GM18870 (cell line): ENCODE data around the gene TXNDC2.
"Not testable (repeated sequence)": the region's sequence is repeated elsewhere in the genome, so short reads cannot be mapped to it uniquely, and the experiment has no call there.

Experiments used
- ATAC-seq: cut with Tn5 transposase; IDR thresholded peaks from one replicate; pipeline ENCODE4 v1.9.1; 2021; ENCODE audit warnings: moderate library complexity; ENCODE audit not compliant: unreplicated experiment

Gene TXNDC2

DNA sequence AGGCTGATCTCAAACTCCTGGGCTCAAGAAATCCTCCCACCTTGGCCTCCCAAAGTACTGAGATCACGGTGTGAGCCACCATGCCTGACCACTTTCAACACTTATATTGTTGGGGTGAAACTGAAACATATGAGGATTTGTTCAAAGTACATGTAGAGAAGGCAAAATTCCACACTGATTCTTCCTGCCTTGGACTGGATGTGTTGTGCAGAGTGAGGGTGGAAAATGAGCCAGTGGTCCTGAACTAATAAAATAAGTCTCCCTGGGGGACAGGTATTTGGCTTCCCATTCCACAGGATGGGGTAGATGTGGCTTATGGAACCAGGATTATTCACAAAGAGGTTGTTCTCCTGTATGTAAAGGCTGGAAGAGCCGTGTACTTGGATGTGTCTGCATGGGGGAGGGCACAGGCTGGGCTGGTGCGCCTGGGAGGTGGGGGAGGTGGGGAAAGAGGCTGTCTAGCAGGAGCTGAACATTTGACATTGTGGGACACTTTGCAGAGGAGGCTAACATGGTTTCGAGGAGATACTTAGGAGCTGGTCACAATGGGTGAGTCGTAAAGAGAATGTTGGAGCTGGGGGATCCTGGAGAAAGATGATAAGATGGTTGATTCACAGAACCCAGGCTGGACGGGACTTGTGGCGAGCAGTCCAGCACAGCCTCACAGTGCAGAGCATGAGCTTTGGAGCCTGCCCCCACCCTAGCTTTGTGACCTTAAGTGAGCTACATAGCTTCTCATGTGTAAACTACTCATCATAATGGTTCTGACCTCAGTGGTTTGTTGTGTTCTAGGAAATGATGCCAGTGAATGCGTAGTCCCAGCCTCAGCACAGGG, at the start of gene TXNDC2:
Gene TXNDC2, plus strand, starts transcription at position 804 of the 835 bp plus-strand sequence. CDS start 708 bp downstream, outside the sequence.
- ATAC-seq: no peak

DNA sequence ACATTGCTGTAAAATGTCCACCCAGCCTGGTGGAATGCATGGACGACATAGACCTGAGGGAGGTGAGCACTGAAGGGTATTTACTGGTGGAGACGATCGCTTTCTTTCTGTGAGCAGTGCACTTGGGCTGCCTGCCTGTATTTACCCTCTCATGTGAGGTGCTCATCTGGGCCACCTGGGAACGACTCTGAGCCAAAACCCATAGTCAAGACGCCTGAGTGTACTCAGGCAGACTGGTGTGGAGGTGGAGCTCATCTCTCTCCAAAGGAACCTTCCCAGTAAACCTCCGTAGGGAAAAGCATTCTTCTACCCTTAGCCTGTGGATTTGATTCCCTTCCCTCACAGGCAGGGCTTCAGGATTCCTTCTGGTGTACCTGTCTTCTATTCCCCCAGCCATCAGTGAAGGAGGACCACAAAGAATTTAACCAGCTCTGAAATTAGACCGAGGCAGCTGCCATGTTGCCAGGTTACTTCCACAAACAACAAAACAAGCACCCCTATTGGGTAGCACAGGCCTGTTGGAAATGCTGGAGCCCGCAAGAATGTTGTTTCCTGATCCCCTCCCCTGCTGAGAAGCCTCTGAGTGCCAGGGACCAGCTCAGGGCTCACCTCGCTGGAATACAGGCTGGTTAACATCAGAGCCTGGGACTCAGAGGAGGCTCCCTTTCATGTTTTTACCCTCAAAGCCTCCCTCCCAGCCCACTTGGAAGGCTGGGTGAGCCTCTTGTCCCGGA, 47.5 kb upstream of the TXNDC2 start:
- no peak for ATAC-seq

DNA sequence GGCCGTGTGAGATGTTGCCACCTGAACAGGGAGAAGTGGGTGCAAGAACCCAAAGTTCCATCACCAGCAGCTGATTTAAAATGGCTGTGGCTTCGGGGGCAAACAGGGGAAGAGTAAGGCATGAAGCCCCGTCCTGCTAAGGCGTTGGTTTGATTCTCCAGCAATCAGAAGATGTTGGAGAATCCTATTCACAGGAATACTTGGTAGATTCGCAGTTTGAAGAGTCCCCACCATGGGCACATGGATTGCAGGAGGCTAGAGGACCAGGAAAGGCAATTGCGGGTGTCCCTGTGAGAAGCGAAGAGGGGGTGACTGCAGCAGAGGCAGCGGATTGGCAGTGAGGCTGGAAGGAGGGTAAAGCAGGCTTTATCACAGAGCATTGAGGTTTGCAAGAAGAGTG, 46.6 kb upstream of the TXNDC2 start:
- ATAC-seq: no peak

DNA sequence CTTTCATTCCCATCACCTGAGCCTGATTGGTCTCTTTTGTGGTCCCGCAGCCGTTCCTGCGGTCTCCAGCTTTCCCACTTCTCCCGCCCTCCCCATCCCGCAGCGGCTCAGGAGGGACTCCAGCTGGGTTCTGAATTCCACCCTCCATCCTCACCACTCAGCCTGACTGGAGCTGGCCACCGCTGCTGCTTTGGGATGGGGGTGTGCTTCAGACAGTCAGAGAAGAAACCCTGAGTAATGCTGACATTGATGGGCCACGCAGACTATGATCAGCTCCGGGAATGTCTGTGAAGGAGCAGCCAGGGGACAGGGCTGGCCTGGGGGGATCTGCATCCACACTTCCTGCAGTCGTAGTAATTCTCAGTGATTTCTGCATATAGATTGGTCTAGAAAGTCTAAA, 45.9 kb upstream of the TXNDC2 start:
- ATAC-seq: no peak

DNA sequence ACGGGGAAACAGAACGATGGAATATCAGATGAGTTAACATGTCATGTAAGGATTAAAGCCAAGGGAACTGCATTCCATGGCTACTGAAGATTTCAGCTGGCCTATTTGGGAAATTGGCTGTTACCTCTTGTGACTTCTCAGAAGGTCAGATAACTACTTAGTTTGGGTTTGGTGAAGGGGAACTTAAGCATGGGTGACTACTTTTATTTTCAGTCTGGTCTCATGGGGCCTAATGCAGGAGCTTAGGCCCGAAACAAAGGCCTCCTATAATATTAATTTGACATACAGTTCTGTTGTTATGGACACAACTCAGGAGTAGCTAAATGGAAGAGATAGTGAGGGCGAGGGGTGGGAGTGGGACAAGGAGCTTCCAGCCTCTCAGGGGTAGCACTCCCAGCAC, 44.0 kb upstream of the TXNDC2 start:
- no peak for ATAC-seq

DNA sequence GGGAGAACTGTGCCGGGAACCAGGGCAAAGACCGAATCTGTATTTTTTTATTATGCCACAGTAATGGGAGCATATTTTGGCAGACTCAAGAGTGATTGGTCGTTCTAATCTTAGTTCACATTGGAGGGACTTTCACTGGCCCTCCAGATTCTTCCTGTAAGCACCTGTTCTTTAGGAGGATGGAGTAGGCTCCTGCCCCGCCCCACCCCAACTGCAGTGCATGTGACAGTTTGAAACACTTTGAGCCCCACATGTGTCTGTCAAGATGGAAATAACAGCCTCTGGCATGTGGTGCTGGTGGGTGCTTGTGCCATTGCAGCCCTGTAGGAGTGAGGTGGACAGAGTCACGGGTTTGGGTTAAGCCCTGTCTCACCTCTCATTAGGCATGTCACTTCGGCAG, 43.3 kb upstream of the TXNDC2 start:
- ATAC-seq: no peak

DNA sequence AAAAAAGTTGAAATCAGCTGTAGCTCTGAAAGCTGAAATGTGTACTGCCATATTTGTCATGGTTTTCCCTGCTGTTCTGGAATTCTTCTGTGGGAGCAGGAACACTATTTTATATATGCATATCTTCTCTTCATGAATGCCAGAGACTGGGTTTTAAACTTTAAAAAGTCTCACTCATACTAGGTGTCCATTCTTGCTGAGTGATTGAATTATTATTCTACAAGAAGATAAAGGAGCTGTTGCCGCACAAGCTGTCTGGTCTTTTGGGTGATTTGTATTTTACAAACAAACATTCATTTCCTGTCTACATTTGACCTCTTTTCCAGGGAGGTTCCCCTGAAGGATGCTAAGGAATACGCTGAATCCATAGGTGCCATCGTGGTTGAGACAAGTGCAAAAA, 40.5 kb upstream of the TXNDC2 start:
- ATAC-seq: no peak

DNA sequence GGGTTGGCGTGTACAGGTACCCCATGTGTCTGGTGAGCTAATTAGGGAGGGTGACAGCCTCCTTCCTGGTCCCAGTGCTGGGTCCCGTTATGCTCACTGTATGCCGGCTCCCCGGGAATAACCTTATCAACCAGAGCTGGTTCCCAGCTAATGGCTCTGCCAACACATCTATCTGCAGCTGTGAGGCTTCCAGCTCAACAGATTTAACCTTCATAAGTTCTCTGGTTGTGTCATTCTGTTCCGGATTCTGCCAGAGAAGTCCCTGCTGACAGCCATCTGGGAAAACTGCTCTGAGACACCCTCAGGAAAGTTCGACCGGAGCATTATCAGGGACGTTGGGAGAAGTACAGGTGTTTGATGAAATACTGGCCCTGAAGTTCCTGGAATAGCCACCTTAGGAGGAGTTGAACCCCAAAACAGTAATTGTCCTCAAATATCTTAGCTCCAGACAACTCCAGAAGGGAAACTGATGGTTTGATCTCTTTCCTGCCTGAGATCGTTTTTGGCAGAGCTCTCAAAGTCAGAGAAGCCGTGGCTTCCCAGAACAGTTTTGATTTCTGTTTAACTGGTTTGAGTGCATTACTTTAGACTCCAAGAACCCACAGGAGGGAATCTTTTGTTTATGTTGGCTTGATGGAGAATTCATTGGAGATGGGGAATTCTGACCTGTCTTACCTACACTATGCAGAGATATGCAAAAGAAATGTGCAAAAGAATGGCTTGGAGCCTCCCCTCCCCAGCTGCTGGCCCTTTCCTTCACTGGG, 39.4 kb upstream of the TXNDC2 start:
- no peak for ATAC-seq

DNA sequence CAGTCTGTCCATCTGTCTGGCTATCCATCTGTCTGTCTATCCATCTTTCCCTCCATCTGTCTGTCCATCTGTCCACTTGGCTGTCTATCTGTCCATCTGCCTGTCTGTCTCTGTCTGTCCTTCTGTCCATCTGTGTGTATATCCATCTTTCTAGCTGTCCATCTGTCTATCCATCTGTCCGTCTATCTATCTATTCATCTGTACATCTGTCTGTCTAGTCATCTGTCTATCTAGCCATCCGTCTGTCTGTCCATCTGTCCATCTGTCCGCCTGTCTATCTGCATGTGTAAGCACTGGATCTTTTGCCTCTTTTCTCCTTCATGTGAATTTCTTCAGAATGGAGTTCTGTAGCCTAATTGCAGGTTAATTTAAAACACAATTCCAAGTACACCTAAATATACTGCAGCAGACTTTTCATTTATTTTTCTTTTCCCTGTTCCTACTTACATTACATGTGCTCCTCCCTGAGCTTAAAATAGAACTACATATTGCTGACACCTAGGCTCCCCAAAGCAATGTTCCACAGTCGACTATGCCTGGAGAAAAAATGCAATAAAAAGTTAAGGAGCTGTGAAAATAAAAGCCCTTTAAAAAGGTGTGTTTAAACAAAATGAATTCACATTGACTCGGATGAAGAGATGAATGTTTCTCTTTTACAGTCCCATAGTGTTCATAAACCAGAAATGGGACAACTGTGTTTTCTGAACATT, 37.4 kb upstream of the TXNDC2 start:
- no peak for ATAC-seq

DNA sequence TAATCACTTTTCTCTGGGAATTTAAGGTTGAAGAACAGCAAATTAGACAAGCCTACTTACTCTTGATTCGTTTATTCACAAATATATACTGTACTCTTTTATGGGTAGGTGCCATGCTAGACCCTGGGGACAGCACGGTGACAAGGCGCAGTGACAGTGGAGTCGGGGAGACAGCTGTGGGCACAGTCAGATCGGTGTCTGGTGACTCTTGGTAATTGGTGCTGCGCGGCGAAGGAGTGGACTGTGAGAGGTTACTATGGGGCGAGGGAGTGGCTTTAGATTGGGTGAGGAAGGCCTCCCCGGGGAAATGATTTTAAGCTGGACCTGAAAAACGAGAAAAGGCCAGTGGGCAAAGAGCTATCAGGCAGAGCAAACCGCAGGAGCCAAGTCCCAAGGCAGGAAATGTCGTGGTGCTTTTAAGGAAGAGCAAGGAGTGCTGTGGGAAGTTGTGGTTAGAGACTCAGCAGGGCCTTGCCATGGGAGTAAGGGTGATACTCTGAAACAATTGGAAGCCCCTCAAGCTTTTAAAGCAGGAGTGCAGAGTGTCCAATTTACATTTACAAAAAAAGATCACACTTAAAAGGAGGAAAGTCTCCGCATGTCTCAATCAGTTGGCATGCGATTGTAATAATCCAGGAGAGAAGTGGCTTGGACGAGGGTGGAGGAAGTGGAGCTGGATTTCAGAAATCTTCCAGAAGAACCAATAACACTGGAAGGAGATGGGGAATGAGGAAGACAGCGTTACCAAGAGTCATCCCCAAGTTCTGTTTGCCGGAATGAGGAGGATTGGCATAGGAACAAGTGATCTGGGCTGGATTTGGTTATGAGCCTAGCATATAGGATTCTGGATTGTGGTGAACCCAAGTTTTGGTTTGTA, 36.1 kb upstream of the TXNDC2 start:
- ATAC-seq: no peak

DNA sequence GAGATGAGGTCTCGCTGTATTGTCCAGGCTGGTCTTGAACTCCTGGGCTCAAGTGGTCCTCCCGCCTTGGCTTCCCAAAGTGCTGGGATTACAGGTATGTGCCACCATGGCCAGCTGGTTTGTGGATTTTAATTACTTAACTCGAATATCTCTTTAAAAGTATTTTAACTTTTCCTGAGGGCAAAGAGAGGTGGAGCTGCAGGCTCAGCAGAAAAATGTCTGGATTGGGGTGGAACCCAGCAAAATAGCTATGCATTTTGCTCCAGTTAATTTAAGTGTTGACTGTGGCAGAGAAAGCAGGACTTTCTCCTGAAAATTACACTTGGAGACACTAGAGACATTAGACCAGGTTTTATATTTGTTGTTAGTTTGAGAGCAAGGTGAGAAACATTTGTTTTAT, 35.5 kb upstream of the TXNDC2 start:
- ATAC-seq: no peak

DNA sequence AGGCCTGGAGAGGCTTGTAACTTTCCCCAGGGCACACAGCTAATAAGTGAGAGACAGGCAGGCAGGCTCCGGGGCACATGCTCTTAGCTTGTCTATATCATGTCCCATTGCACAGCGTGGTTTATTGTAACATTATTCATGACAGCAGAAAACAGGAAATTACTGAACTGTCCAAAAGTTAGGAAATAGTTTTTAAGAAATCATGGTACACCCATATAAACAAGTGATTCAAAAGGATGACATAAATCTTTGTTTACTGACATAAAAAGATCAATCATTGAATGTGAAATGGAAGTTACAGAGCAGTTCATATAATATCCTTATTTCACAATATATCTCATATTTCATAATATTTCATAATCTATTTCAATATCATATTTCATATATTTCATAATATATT, 34.3 kb upstream of the TXNDC2 start:
- ATAC-seq: no peak

DNA sequence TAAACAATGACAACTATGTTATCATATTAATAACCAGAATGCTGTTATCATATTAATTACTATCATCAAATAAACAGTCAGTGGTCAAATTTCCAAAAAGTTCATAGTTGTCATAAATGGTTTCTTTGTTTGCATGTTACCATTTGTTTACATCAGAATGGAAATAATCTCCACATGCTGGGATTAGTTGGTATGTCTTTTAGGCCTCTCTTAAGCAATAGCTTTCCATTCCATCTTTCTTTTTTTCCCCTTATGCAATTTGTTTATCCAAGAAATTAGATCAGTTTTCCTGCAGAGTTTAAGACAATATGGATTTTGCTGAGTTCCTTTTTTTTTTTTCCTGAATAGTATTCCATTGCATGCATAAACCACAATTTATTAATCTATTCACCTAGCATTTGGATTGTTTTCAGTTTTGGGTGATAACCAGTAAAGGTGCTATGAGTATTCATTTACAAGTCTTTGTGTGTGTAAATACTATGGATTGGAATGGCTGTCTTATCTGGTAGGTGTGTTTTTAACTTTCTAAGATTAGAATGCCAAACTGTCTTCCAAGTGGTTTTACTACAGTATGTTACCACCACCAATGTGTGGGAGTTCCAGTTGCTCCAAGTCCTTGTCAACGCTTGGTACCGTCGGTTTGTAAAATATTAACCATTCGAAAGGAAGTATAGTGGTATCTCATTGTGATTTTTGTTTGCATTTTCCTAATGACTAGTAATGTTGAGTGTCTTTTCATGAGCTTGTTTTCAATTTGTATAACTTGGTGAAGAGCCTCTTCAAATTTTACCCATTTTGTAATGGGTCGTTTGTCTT, 33.3 kb upstream of the TXNDC2 start:
- ATAC-seq: no peak

DNA sequence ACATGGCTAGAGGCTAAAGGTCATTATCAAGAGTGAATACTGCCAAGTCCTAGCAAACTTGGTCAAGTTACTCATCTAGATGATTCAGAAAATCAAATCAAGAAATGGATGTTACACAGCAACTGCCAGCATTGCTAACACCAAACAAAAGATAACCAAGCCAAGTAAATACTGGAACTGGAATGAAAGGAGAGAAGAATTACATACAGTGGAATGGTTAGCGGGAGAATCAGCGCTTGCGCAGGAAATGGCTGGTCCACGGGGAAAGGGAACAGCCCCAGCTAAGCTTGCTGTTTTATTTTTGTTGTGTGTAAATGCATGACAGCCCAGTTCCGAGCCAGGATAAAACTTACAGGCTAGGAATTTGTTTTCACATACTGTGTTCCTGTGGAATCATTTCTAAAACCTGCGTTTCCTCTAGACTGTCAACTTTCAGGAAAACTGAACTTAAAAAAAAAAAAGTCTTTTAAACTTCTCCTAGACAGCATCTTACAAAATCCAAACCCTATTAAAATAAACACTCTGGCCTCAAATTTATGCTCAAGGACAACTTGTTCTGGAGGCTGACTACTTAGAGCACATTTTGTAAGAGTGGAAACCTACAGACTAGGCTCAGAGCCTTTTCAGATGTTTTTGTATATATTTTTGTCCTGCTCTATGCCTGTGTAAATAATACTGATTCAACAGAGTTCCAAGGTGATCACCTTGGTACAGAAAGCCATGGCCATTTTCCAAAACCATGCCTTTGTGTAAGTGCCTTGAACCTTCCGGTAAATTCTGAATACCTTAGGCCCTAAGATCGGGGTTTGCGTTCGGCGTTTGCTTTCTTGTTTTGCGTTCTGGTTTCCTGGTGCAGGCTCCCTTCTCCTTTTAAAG, 30.7 kb upstream of the TXNDC2 start:
- ATAC-seq: no peak

DNA sequence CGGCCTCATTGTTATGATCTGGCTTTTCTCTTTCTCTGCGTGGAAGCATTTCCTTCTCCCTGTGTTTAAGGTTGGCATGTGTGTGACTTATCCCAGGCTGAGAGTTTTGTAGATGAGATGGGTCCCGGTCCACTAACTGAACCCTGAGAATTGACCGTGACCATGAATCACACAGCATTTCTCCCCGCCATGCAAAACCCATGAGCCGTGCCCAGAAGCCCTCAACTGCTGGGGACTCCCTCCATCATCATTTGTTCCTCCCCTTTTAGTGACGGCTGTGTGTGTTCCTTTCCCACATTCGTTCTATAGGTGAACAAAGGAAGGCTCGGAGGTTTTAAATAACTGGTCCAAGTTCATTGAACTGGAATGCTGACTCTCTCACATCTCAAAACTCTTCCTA, 30.1 kb upstream of the TXNDC2 start:
- no peak for ATAC-seq

DNA sequence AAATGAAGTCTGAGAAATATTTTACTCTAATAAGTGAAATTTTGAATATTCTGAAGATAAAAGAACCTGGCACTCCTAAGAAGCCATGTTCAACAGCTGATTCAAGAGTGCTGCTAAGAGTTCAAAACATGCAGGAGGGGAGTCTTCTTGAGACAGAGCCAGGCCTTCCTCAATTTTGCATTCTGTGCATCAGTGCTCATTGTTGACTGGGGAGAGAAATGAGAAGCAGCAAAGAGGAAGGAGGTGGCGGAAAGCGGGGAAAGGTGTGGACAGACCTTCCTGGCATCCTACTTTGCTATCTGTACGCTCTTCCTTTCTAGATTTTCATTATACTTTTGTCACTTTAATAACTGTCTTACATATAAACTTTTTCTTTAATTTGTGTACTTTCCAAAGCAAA, 29.7 kb upstream of the TXNDC2 start:
- no peak for ATAC-seq

DNA sequence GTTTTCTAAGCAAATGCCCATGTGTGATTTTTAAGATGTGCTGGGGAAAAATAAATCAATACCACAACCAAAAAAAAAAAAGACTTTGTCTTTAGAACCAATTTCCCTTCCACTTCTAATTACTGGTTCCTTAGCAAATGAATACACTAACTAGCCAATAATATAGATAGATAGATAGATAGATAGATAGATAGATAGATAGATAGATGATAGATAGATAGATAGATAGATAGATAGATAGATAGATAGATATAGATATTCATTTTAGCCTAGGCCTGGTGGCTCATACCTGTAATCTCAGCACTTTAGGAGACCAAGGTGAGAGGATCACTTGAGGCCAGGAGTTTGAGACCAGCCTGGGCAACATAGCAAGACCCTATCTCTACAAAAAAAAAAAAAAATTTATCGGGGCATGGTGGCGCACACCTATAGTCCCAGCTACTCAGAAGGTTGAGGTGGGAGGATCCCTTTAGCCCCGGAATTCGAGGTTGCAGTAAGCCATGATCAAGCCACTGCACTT, 28.2 kb upstream of the TXNDC2 start:
- ATAC-seq: not testable (repeated sequence)

DNA sequence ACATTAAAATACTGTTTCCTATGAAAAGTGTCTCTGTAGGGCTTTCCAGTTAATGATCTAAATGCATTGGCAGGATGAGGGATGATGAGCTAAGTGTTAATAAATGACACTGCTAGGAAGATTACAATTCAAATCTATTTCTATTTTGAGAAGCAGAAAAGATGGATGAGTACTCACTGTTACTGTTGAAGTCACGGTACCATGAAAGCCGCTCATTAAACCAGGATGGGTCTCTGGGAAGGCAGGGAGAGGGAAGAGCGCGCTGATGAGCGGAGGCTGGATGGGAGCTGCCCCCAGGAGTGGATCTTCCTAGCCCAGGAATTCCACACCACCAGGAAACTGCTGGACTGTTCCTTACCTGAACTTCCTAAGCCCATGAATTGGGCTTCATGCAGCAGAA, 27.1 kb upstream of the TXNDC2 start:
- ATAC-seq: no peak
